GM18507 (cell line): Measurements from ENCODE around the gene KRTAP16-1.
A peak's percentile ranks its signal among the peaks of the same experiment; 100 is the strongest.
"Not testable (repeated sequence)": the region's sequence is repeated elsewhere in the genome, so short reads cannot be mapped to it uniquely, and the experiment has no call there.

Experiments
- DNase-seq: peaks from one replicate; pipeline ENCODE4 v3.0.0; 2011; ENCODE audit warnings: low read depth; ENCODE audit not compliant: insufficient read length; ENCODE audit errors: extremely low spot score
- FAIRE-seq: peaks from 2 replicates; lab custom pipeline; 2011; peaks lifted over from hg19 to GRCh38; lab: Jason Lieb, UNC

KRTAP16-1 gene, protein sequence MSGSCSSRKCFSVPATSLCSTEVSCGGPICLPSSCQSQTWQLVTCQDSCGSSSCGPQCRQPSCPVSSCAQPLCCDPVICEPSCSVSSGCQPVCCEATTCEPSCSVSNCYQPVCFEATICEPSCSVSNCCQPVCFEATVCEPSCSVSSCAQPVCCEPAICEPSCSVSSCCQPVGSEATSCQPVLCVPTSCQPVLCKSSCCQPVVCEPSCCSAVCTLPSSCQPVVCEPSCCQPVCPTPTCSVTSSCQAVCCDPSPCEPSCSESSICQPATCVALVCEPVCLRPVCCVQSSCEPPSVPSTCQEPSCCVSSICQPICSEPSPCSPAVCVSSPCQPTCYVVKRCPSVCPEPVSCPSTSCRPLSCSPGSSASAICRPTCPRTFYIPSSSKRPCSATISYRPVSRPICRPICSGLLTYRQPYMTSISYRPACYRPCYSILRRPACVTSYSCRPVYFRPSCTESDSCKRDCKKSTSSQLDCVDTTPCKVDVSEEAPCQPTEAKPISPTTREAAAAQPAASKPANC

DNA sequence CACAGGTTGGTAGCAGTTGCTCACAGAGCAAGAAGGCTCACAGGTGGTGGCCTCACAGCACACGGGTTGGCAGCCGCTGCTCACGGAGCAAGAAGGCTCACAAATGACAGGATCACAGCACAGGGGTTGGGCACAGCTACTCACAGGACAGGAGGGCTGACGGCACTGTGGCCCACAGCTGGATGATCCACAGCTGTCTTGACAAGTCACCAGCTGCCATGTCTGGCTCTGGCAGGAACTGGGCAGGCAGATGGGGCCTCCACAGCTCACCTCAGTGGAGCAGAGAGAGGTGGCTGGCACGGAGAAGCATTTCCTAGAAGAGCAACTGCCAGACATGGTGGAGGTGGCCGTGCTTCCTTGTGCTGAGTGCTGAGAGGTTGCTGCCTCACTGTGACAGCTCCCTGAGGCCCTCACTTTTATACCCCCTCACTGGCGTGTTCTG lies at the start of gene KRTAP16-1:
Gene KRTAP16-1 (minus strand): TSS at position 392 of the 442 bp plus-strand sequence. CDS start 56 bp downstream, at position 336.
- no peak for DNase-seq
- FAIRE-seq, result no peak

DNA sequence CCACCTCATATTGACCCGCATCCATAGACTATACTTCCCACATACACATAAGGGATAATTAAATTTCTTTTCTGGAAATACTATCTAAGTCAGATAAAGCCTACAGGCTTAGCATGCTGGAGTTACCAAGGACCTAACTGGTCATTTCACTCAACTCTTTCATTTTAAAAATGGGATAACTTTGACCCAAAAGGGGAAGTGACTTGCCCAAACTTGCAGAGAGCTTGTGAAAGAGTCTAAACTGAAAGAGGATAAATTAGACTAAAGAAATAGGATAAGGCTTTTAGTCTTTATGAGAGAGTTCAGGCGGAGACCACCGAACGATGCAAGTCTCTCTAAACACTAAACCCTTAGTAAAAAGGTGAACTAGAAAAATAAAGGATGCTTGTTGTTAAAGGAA lies 45.4 kb upstream of the KRTAP16-1 start:
- DNase-seq, result no peak
- no peak for FAIRE-seq

DNA sequence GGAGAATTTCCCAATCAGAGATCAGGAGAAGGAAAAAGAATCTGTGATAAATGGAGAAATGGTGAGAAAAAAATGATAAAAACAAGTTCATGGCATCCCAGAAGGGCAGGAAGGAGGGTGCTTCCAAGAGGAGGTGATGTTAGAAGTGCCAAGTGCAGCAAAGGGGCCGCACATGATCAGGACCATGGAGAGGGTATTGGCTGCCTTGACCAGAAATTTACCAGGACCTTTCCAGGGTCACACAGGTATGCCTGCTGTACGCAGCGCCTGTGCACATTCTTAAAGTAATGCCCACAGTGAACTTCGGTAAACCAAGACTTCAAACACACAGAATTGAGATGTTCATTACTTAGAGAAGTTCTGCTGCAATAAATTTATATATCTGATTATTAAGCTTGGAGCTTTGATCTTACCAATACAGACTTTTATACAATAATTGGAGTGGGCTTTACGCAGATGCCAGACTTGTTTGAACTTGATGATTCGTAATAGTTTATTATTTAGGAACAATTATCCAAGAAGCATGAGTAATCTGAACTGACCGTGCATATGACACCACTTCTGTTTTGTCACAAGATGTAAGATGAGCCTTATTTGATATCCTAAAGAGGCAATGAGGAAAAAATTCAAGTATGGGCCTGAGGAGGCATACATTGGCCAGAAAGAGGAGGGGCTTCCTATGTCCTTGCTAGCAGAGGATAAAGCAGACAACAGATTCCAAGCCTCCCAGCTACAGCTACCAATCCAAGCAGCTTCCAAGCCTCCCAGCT lies 43.7 kb upstream of the KRTAP16-1 start:
- DNase-seq, result no peak
- peak; percentile 21 for FAIRE-seq

DNA sequence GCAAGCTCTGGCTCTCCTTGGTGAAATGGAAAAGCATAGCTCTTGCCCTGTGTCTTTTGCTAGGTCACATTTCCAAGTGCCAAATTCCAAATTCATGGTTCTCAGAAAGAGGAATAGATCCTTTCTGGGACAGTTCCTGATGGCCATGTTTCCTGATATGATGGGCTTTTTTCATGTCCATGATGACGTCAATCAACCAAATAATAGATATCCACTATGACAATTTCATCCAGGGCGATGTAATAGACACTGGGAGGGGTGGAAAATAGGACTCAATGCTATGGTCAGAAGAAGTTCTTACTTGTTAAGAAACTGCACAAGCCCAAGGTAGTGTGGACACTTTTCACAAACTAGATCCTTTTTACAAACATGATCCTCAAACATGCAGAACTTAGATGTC lies 42.1 kb upstream of the KRTAP16-1 start:
- DNase-seq (no peak), FAIRE-seq (no peak)

DNA sequence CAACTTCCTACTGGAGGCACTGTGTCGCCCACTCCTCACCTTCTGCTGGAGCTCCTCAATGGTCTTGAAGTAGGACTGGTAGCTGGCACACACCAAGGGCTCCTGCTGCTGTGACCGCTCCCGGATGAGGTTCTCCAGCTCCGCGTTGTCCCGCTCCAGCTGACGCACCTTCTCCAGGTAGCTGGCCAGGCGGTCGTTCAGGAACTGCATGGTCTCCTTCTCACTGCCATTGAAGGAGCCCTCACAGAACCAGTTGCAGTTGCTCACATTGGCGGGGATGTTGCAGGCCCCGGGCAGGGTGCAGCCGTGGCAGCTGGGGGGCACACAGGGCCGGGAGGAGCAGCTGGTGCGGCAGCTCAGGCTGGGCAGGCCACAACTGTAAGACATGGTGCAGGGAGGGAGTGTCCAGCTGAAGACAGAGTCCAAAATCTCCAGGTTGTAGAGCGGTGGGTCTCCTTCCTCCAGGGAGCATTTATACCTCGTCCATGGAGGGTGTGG lies 41.3 kb upstream of the KRTAP16-1 start, which contains the start of gene KRT33A:
Gene KRT33A (minus strand): TSS at position 448 of the 498 bp plus-strand sequence. CDS start 61 bp downstream, at position 387.
- not testable (repeated sequence) for DNase-seq, FAIRE-seq

DNA sequence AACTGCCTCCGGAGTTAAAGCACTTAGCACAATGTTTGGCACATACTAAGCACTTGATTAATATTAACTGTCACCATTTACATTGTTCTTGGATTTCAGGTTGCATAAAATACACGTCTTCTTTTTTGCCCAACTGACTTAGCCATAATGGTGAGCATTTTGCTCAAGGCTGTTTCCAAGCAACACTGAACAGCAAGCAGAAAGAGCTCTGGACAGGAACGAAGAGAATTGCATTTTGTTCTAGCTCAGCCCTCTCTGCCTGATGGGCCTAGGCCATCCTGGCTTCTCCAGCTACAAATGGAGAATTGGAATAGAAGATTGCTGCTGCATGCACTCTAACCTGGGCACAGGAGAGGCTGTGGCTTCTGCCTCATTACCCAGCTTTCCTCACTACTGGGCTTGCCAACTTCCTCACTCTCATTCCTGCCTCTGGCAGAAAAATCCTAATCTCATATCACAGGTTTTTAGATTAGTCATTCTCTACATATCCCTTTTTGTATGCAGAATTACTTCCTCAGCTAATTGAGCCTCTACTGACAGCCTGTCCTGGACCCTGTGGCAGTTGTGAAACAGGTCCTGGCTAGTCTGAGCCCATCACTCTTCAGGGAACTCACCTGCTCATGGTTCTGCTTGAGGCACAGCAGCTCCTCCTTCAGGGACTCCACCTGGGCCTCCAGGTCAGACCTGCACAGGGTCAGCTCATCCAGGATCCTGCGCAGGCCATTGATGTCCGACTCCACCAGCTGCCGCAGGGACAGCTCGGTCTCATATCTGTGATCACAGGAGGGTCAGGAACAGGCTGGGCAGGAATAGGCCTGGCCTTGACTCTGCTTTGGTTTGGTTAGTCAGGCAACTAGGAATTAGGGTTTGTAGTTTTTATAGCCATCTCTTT lies 39.0 kb upstream of the KRTAP16-1 start:
- DNase-seq, result no peak
- no peak for FAIRE-seq

DNA sequence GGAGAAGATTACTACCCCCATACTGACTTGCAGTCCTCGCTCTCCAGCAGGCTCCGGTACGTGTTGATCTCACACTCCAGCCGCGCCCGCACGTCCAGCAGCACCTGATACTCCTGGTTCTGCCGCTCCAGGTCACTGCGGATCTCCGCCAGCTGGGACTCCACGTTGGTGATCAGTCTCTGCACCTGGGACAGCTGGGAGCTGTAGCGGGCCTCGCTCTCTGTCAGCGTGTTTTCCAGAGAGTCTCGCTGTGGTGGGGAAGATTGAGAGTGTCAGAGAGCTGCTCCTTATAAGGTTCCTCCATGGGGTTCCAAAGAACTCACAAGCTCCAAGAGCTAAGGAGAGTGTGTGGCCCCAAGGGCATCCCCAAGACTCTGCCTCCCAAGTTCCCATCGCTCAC lies 37.3 kb upstream of the KRTAP16-1 start:
- not testable (repeated sequence) for DNase-seq, FAIRE-seq

DNA sequence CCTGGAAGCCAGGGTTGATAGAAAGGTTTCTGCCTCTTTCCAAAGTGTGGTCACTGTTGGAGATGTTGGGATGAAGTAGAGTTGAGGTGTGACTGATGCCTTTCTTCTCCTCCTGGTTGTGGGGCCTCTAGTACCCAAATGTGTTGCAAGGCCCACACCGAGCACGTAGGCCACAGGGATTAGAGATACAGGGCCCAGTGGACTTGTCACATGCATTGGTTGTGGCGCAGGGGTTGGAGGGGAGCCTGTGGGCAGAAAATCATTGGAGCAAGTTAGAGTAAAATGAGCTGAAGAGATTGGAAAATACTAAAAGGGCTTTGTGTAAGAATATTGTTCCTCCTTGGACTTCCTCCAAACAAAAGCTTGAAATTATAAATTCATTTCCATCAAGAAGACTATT lies 36.9 kb upstream of the KRTAP16-1 start:
- DNase-seq, result no peak
- FAIRE-seq, result no peak

DNA sequence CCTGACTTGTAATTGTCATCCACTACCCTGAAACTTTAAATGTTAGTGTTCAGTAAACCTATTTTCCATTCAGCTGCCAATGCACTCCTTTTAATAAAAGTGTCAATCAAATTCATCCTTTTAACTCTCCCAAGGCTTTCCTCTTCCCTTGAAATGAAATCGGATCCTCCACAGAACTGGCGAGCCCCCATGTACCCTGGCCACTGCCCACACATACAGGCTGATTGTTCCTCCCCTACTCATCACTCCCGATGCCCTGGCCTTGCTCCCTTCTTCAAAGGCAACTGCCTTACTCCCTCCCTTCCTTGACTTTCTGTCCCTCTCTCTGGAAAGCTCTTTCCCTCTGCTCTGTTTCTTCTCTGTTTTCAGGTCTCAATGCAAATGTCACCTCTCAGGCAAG lies 33.9 kb upstream of the KRTAP16-1 start:
- no peak for DNase-seq
- FAIRE-seq, result no peak

DNA sequence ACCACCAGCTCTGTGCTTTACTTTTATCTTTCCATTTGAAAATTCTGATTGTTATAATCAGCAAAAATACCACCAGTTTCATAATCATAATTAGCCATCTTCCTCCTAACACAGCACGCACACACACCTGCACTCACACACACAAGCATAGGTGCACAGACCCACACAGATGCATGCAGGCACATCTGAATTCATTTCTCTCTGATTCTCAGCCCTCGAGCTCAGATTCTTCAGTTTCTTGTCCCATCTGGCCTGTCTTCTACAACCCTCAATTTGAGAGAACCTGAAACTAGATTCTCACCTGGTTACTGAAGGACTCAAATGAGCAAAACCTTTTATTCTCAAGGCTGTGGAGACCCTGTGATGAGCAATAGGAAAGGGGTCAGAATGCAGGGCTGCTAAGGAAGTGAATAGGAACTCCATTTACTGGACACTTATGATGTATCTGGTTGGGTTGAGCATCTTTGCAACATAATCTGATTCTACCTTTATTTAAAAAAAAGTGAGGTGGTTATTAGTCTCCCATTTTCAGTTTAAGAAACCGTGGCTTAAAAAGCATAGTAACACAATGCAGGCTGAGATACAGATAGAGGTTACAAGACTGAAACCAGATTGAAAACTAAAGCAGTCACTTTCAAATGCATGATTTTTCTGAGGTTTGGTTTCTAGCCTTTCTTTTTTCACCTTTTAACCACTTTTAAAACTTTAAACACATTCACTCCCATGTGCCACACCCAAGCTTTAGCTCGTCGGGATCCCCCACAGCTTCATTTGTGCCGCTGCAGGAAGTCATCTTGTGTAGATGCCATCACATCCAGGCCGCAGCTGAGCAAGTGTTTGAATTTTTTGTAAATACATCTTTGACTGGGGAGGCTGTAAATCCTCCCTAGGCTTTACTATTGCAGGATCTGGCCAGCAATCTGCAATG lies 32.1 kb upstream of the KRTAP16-1 start:
- no peak for FAIRE-seq

DNA sequence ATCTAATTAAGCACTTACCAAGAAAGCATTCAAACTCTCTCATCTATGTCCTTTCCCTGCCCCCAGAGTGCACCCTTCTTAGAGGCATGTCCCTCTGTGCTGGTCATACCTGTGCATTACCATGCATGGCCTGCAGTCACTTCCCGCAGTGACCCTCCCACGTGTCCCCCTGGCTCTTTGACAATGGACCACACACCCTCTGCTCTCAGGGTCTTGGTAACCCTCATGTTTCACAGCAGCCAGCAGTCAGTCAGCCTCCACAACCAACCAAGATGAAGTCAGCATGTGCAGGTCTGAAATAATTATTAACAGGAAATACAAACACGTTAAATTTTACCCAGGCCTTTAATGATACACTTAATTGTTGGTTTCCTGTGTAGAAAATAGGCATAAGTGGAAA lies 31.4 kb upstream of the KRTAP16-1 start:
- DNase-seq, result no peak
- peak; percentile 86 for FAIRE-seq

More for the DNA sequence above, 32.1 kb upstream of the KRTAP16-1 start:
- no peak for DNase-seq

DNA sequence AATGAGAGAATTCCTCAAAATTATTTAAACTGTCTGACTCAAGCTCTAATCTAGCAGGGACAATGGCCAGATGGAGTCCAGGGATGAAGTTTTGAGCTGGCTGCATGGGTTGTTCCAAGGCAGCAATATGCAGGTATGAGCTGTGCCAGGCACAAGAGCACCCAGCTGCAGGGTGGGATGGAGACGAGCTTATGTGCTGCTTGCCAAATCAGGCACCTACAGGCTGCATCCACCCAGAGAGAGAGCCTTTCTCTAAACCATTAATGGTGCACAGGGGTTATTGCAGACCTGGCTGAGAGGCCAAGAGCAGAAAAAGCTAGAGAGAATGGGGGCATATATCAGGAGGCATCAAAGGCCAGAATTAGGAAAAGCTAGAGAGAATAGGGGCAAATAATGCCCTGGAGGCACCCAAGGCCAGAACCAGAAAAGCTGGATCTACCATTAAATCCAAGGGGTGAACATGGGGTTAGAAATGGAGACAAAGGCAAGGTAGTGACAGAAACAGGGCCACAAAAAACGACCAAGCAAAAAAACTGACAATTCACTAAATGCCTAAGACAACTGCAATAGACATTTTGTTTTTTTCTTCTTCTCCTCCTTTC lies 30.6 kb upstream of the KRTAP16-1 start:
- FAIRE-seq (no peak), DNase-seq (no peak)

DNA sequence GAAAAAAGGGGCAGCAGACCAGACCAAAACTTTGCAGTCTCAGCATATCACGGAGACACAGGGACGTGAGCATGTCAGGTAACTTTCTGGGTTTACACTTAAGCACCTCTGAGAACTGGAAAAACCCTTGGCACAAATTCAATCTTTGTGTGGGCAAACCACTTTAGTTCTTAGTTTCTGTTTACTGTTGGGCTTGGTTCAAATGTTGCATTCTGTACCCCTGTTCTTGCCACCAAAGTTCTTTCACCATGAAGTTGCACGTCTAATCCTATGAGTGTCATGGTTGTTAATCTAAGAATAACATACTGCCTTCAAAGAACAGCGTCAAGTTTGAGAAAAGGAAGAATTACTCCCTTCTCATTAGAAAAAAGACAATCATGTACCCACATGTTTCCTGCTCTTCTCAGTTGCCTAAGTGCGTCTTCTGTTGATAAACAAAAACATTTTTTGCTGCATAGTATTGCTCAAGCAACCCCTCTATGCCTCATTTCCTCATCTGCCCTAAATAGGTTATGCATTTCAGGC lies 29.9 kb upstream of the KRTAP16-1 start:
- FAIRE-seq, result peak; percentile 94
- DNase-seq, result no peak

DNA sequence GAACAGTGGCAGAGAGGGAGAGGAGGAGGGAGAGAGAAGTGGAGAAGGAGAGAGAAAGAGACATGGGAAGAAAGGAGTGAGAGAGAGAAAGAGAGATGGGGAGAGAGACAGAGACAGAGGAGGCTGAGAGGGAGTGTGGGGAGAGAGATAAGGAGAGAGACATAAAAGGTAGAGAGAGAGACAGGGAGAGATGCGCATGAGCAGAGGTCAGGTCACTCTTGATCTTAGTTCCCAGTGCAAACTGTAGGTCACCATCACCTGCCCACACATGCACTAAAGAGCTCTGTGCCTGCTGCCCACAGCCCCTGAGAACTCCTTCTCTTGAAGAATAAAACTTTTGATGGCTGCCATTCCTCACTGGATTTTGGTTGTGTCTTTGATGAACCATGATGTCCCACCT lies 26.6 kb upstream of the KRTAP16-1 start:
- FAIRE-seq, result no peak
- no peak for DNase-seq

DNA sequence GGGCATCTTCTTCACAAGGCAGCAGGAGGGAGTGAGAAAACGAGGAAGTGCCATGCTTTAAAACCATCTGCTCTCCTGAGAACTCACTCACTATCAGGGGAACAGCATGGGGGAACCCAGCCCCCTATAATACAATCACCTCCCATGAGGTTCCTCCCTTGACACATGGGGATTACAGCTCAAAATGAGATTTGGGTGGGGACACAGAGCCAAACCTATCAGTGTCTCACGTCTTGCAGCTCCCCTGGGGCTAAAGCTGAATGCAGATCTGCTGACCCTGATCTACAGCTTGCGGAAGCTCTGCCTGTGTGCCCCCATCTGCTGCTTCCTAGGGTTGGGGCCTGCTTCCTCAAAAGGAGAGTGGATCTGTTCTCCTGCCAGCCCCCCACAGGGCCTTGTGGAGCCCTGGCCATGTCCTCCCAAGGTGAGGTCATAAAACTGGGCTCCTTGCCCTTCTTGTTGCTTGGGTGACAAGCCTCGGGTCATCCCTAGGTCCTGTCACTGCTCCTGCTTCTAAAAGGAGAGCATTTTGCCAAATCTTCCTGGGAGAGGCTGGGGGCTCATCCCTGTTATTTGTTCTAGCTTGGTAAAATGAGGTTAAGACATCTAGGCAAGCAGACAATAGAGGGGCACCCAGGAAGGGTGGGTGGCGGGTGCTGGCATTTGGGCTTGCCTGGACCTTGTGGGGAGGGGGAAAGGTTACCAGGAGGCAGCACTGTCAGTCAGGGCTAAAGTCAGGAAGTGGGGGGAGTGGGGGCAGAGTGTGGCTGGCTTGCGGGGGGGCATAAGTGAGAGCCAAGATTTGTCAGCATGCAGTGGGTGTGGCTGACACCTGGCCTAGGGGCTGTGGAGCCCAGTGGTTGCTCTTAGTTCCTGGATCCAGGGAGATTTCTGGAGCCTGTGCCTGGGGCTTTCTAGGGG lies 25.5 kb upstream of the KRTAP16-1 start:
- DNase-seq, result no peak
- FAIRE-seq, result peak; percentile 83

DNA sequence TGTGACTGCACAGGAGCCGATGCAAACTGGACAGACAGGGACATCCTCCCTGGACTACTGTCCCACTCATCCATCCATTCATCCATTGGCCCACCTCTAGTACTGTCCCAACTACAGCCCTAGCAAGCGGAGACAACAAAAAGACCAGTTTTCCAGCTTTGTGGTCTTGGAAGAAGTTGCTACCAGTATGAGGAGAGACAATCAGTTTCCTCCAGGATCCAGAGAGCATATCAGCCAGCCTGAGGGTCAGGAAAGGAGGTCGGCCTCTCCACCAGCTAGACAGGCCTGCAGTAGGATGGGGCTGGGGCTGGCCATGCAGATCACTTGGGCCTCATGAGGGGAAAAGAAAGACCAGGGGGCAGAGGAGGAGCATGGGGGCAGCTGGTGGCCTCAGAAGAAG lies 24.7 kb upstream of the KRTAP16-1 start:
- FAIRE-seq, result no peak
- no peak for DNase-seq

DNA sequence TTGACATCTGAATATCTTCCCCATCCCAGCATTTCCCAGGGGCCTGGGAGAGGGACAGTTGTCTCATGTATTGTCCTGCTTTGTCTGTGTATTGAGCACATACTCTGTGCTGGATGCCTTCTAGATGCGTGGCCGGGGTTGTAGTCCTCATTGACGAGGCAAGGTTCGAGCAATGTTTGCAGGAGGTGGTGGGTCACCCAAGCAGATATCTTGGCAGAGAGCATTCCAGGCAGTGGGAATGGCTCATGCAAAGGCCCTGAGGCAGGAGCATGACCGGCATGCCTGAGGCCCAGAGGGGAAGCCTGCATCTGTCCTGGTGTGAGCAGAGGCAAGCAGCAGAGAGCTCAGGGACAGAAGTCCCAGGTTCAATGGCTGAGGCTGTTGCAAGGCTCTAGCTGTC lies 24.0 kb upstream of the KRTAP16-1 start:
- no peak for FAIRE-seq
- DNase-seq, result no peak
